Measurements from ENCODE around the gene TIGD2. TPM values are rescaled to one million over a fixed set of nuclear protein-coding genes. Genes with fewer than 3 reads are reported as not detected.

The TIGD2 gene
- total RNA-seq: 1 to 10 TPM; 1.1 to 1.4 TPM

- H3K9me3 Mint-ChIP-seq: peaks cover 28% of the 10 kb centered on the region
- peak; percentile 90 for DNase-seq
- H3K27ac Mint-ChIP-seq: no peak within 1 kb of the TSS
- intact Hi-C loops (cut with micrococcal nuclease): loop anchor here (1.0 to 10.0 kb wide), 9 partner anchors 82 to 726 kb away; partner anchors contain the start of genes HERC3 and SNCA
- POLR2A ChIA-PET: no interaction called here
- peak within 1 kb of the TSS; percentile 74 for H3K4me3 Mint-ChIP-seq
- H3K36me3 Mint-ChIP-seq: peaks cover 15% of the 10 kb centered on the region
- CTCF ChIA-PET: no interaction called here
- H3K27me3 Mint-ChIP-seq: peaks cover 11% of the 10 kb centered on the region
- peaks cover 15% of the 10 kb centered on the region for H3K4me1 Mint-ChIP-seq (ENCODE audit: low read depth)
Measured at GRCh38 chr4:89110986-89111832, at the start of gene TIGD2. TIGD2 (plus strand) TSS chr4:89111533; CDS start chr4:89112975, 1,442 bp downstream.

GRCh38 chr4:89064848-89065247 lies 46.5 kb upstream of the TIGD2 start:
- ChIA-PET POLR2A (no interaction called here), CTCF (interaction anchor here (1.5 kb wide), 1 partner anchor 42 kb away, joined by 3 read pairs; no protein-coding TSS in a partner anchor)
- intact Hi-C loops (cut with micrococcal nuclease): no loop called here
- Mint-ChIP-seq H3K27me3 (peaks cover 4% of the 10 kb centered on the region), H3K36me3 (peaks cover 3% of the 10 kb centered on the region), H3K27ac (no peak overlapping the region), H3K9me3 (peaks cover 10% of the 10 kb centered on the region), H3K4me3 (no peak overlapping the region), H3K4me1 (ENCODE audit: low read depth) (peaks cover 3% of the 10 kb centered on the region)
- DNase-seq: no peak

GRCh38 chr4:89067417-89067816 lies 43.9 kb upstream of the TIGD2 start:
- POLR2A ChIA-PET: no interaction called here
- Mint-ChIP-seq H3K36me3 (no peaks in the 10 kb centered on the region), H3K9me3 (peaks cover 5% of the 10 kb centered on the region), H3K4me3 (no peak overlapping the region), H3K27ac (no peak overlapping the region), H3K4me1 (ENCODE audit: low read depth) (peaks cover 3% of the 10 kb centered on the region), H3K27me3 (peaks cover 3% of the 10 kb centered on the region)
- intact Hi-C loops (cut with micrococcal nuclease): no loop called here
- DNase-seq: no peak
- CTCF ChIA-PET: interaction anchor here (1.1 kb wide), 1 partner anchor 33 kb away, joined by 3 read pairs; no protein-coding TSS in a partner anchor

GRCh38 chr4:89069481-89069880 lies 41.9 kb upstream of the TIGD2 start:
- Mint-ChIP-seq H3K27ac (no peak overlapping the region), H3K4me1 (ENCODE audit: low read depth) (peaks cover 3% of the 10 kb centered on the region), H3K4me3 (no peak overlapping the region), H3K27me3 (peaks cover 3% of the 10 kb centered on the region), H3K36me3 (no peaks in the 10 kb centered on the region), H3K9me3 (peaks cover 5% of the 10 kb centered on the region)
- intact Hi-C loops (cut with micrococcal nuclease): no loop called here
- ChIA-PET CTCF (interaction anchor here (1.2 kb wide), 1 partner anchor 172 kb away, joined by 3 read pairs; no protein-coding TSS in a partner anchor), POLR2A (no interaction called here)
- no peak for DNase-seq

GRCh38 chr4:89070041-89070440 lies 41.3 kb upstream of the TIGD2 start:
- Mint-ChIP-seq H3K9me3 (peaks cover 5% of the 10 kb centered on the region), H3K27ac (no peak overlapping the region), H3K27me3 (no peaks in the 10 kb centered on the region), H3K36me3 (no peaks in the 10 kb centered on the region), H3K4me1 (ENCODE audit: low read depth) (peaks cover 3% of the 10 kb centered on the region), H3K4me3 (no peak overlapping the region)
- no peak for DNase-seq
- intact Hi-C loops (cut with micrococcal nuclease): no loop called here
- ChIA-PET CTCF (interaction anchor here (1.2 kb wide), 1 partner anchor 173 kb away, joined by 3 read pairs; no protein-coding TSS in a partner anchor), POLR2A (no interaction called here)

DNA sequence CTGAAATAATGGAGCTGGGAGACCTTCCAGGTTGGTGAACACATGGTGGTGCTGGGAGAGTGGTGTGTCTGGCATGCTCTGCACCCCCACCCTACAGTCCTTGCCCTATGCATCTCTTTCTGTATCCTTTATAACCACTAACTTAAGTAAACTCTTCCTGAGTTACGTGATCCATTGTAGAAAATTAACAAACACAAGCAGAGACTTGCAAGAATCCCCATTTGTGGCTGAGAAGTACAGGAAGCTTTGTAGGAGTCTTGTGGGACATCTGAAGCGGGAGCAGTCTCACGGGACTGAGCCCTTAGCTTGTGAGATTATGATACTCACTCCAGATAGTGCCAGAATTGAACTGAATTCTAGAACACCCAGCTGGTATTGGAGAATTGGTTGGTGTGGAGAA lies 40.0 kb upstream of the TIGD2 start:
- Mint-ChIP-seq H3K27ac (no peak overlapping the region), H3K4me3 (no peak overlapping the region), H3K36me3 (no peaks in the 10 kb centered on the region), H3K9me3 (no peaks in the 10 kb centered on the region), H3K27me3 (no peaks in the 10 kb centered on the region), H3K4me1 (ENCODE audit: low read depth) (peaks cover 3% of the 10 kb centered on the region)
- DNase-seq: no peak
- ChIA-PET CTCF (no interaction called here), POLR2A (no interaction called here)
- intact Hi-C loops (cut with micrococcal nuclease): no loop called here

DNA sequence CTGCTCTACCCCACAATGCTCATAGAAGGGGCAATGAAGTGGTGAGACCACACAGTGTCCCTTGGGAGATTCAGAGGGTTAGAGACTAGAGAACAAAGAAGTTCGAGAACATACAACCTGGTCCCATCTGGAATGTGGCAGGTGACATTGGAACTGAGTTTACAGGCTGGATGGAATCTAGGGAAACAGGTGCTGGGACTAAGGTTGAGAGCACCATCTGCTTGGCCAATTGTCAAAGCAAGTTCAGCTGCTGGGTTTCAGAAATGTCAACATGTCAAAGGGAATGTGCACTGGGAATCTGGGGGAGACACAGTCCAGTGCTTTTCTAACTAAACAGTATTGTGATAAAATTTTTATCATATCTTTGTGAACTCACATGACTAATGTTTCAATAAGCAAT lies 38.4 kb upstream of the TIGD2 start:
- CTCF ChIA-PET: no interaction called here
- Mint-ChIP-seq H3K27me3 (peaks cover 1% of the 10 kb centered on the region), H3K4me3 (no peak overlapping the region), H3K4me1 (ENCODE audit: low read depth) (peaks cover 3% of the 10 kb centered on the region), H3K36me3 (peaks cover 1% of the 10 kb centered on the region), H3K9me3 (peaks cover 14% of the 10 kb centered on the region), H3K27ac (no peak overlapping the region)
- no peak for DNase-seq
- intact Hi-C loops (cut with micrococcal nuclease): no loop called here
- POLR2A ChIA-PET: no interaction called here

DNA sequence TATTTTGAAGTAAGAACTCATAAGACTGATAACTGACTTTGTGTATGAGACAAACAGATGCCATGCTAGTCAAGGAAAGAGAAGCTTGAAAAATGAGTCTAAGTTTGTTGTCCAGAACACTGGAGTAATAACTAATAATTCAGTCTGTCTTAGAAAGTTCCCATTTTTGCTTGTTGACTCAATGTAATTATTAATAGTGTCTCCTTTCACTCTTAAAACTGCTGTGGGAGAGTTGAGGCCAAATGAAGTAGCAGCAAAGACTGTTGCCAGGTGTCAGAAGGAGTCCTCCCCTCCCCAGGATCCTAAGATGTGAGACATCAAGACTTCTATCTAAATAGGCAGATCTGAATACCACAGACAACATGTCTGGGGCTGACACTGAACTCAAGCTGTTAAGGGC lies 33.6 kb upstream of the TIGD2 start:
- peaks cover 6% of the 10 kb centered on the region for H3K27me3 Mint-ChIP-seq
- peaks cover 6% of the 10 kb centered on the region for H3K36me3 Mint-ChIP-seq
- H3K4me1 Mint-ChIP-seq (ENCODE audit: low read depth): peaks cover 5% of the 10 kb centered on the region
- H3K4me3 Mint-ChIP-seq: no peak overlapping the region
- CTCF ChIA-PET: no interaction called here
- intact Hi-C loops (cut with micrococcal nuclease): no loop called here
- DNase-seq: no peak
- H3K27ac Mint-ChIP-seq: no peak overlapping the region
- POLR2A ChIA-PET: no interaction called here
- peaks cover 30% of the 10 kb centered on the region for H3K9me3 Mint-ChIP-seq

DNA sequence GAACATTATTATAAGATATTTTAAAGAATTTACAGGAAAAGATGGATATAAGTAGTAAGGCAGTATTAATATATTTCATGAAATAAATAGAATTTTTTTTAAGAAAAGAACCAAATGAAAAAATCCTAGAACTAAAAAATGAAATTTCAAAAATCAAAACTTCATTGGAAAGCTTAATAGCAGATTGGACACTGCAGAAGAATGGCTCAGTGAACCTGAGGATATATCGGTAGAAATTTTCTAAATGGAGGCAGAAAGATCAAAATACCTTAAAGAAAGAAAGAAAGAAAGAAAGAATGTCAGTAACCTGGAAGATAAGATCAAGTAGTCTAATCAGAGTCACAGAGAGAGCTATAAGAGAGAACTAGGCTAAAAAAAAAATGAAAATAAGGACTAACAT lies 33.0 kb upstream of the TIGD2 start:
- no peak overlapping the region for H3K4me3 Mint-ChIP-seq
- peaks cover 5% of the 10 kb centered on the region for H3K4me1 Mint-ChIP-seq (ENCODE audit: low read depth)
- H3K27ac Mint-ChIP-seq: no peak overlapping the region
- intact Hi-C loops (cut with micrococcal nuclease): no loop called here
- peaks cover 30% of the 10 kb centered on the region for H3K9me3 Mint-ChIP-seq
- H3K36me3 Mint-ChIP-seq: peaks cover 6% of the 10 kb centered on the region
- POLR2A ChIA-PET: no interaction called here
- CTCF ChIA-PET: no interaction called here
- peaks cover 6% of the 10 kb centered on the region for H3K27me3 Mint-ChIP-seq
- DNase-seq: no peak

- H3K4me1 Mint-ChIP-seq (ENCODE audit: low read depth): peaks cover 14% of the 10 kb centered on the region
- no peak for DNase-seq
- H3K4me3 Mint-ChIP-seq: no peak overlapping the region
- CTCF ChIA-PET: no interaction called here
- intact Hi-C loops (cut with micrococcal nuclease): no loop called here
- peaks cover 3% of the 10 kb centered on the region for H3K27me3 Mint-ChIP-seq
- POLR2A ChIA-PET: no interaction called here
- H3K27ac Mint-ChIP-seq: no peak overlapping the region
- H3K36me3 Mint-ChIP-seq: no peaks in the 10 kb centered on the region
- H3K9me3 Mint-ChIP-seq: no peaks in the 10 kb centered on the region
Measured at GRCh38 chr4:89099034-89099433, 12.3 kb upstream of the TIGD2 start.

GRCh38 chr4:89099471-89099870 lies 11.9 kb upstream of the TIGD2 start:
- peaks cover 14% of the 10 kb centered on the region for H3K4me1 Mint-ChIP-seq (ENCODE audit: low read depth)
- H3K36me3 Mint-ChIP-seq: no peaks in the 10 kb centered on the region
- peaks cover 5% of the 10 kb centered on the region for H3K27me3 Mint-ChIP-seq
- CTCF ChIA-PET: no interaction called here
- DNase-seq: no peak
- no peak overlapping the region for H3K27ac Mint-ChIP-seq
- intact Hi-C loops (cut with micrococcal nuclease): no loop called here
- no peaks in the 10 kb centered on the region for H3K9me3 Mint-ChIP-seq
- POLR2A ChIA-PET: no interaction called here
- no peak overlapping the region for H3K4me3 Mint-ChIP-seq

- Mint-ChIP-seq H3K27me3 (peaks cover 7% of the 10 kb centered on the region), H3K27ac (peak overlapping the region; percentile 41), H3K36me3 (no peaks in the 10 kb centered on the region), H3K9me3 (no peaks in the 10 kb centered on the region), H3K4me3 (no peak overlapping the region), H3K4me1 (ENCODE audit: low read depth) (peaks cover 14% of the 10 kb centered on the region)
- CTCF ChIA-PET: interaction anchor here (1.0 kb wide), 1 partner anchor 33 kb away, joined by 3 read pairs; no protein-coding TSS in a partner anchor
- intact Hi-C loops (cut with micrococcal nuclease): loop anchor here (1.0 to 5.0 kb wide), 3 partner anchors 20 to 196 kb away; no protein-coding TSS in a partner anchor
- DNase-seq: no peak
- POLR2A ChIA-PET: no interaction called here
Measured at GRCh38 chr4:89100853-89101252, 10.5 kb upstream of the TIGD2 start.
